Testis (tissue), 2 donors: ENCODE measurements around the gene CARHSP1.

ENCODE experiments used
- POLR2A ChIP-seq: fragments of 450-650 bp; IDR thresholded peaks from one replicate; pipeline ENCODE4 v1.6.1; 2017; ENCODE audit warnings: antibody characterized with exemption, mild to moderate bottlenecking, moderate library complexity
- TF ChIP-seq, protein P1 (sequence below), 3 experiments: fragments of 450-650 bp in 2 of 3; fragments of 200-600 bp in 1 of 3; sonication (generic) in 1 of 3; IDR thresholded peaks; one replicate each; pipeline ENCODE4 v1.5.1; 2016 to 2019; ENCODE audit warnings: antibody characterized with exemption in 3 of 3, mild to moderate bottlenecking in 2 of 3, moderate library complexity in 1 of 3

DNA sequence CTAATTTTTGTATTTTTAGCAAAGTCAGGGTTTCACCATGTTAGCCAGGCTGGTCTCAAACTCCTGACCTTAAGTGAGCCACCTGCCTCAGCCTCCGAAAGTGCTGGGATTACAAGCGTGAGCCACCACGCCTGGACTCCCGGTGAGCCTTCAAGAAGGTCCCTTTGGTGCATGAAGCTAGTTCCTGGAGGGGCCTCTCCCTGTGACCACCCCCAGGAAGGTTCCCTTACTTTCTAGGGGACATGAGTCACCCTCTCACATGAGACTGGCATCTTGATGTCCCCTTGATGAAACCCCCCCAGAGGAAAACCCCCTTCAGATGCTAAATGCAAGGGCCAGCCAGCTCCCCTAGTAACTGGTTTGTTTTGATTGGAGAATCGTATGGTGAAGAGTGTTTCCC is 12.8 kb downstream of the CARHSP1 start:
- no peak for TF ChIP-seq POLR2A
- TF ChIP-seq, protein P1, sequence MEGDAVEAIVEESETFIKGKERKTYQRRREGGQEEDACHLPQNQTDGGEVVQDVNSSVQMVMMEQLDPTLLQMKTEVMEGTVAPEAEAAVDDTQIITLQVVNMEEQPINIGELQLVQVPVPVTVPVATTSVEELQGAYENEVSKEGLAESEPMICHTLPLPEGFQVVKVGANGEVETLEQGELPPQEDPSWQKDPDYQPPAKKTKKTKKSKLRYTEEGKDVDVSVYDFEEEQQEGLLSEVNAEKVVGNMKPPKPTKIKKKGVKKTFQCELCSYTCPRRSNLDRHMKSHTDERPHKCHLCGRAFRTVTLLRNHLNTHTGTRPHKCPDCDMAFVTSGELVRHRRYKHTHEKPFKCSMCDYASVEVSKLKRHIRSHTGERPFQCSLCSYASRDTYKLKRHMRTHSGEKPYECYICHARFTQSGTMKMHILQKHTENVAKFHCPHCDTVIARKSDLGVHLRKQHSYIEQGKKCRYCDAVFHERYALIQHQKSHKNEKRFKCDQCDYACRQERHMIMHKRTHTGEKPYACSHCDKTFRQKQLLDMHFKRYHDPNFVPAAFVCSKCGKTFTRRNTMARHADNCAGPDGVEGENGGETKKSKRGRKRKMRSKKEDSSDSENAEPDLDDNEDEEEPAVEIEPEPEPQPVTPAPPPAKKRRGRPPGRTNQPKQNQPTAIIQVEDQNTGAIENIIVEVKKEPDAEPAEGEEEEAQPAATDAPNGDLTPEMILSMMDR (IDR thresholded peaks at IDR 0.05), result no peak
